Fibroblast of pulmonary artery (primary cell): Measurements from ENCODE around the gene KCTD16.

Experiments
- DNase-seq: peaks from one replicate; pipeline ENCODE4 v3.0.0-alpha.2; 2010; ENCODE audit warnings: low read depth
- H3K4me3 ChIP-seq: replicated peaks from 2 replicates; pipeline ENCODE4 v1.5.1; 2011; ENCODE audit warnings: low read depth, mild to moderate bottlenecking, control low read depth, low read length, moderate library complexity
- TF ChIP-seq, protein P1 (sequence below): IDR thresholded peaks from 2 replicates; pipeline ENCODE4 v1.5.1; 2011; ENCODE audit warnings: mild to moderate bottlenecking, control low read depth, low read length, inconsistent platforms; ENCODE audit errors: missing control alignments

Gene KCTD16

GRCh38 chr5:144369006-144369405 lies 198.3 kb downstream of the KCTD16 start:
- TF ChIP-seq, protein P1, sequence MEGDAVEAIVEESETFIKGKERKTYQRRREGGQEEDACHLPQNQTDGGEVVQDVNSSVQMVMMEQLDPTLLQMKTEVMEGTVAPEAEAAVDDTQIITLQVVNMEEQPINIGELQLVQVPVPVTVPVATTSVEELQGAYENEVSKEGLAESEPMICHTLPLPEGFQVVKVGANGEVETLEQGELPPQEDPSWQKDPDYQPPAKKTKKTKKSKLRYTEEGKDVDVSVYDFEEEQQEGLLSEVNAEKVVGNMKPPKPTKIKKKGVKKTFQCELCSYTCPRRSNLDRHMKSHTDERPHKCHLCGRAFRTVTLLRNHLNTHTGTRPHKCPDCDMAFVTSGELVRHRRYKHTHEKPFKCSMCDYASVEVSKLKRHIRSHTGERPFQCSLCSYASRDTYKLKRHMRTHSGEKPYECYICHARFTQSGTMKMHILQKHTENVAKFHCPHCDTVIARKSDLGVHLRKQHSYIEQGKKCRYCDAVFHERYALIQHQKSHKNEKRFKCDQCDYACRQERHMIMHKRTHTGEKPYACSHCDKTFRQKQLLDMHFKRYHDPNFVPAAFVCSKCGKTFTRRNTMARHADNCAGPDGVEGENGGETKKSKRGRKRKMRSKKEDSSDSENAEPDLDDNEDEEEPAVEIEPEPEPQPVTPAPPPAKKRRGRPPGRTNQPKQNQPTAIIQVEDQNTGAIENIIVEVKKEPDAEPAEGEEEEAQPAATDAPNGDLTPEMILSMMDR = no peak
- no peak overlapping the region for H3K4me3 ChIP-seq
- no peak for DNase-seq

GRCh38 chr5:144370273-144370672 lies 199.6 kb downstream of the KCTD16 start:
- DNase-seq = no peak
- TF ChIP-seq, protein P1 = no peak
- H3K4me3 ChIP-seq = no peak overlapping the region

GRCh38 chr5:144374637-144375036 lies 204.0 kb downstream of the KCTD16 start:
- H3K4me3 ChIP-seq = no peak overlapping the region
- DNase-seq = no peak
- TF ChIP-seq, protein P1 = no peak

GRCh38 chr5:144377207-144377606 lies 206.5 kb downstream of the KCTD16 start:
- TF ChIP-seq, protein P1 = no peak
- no peak overlapping the region for H3K4me3 ChIP-seq
- no peak for DNase-seq

- H3K4me3 ChIP-seq = no peak overlapping the region
- DNase-seq = no peak
- TF ChIP-seq, protein P1 = no peak
Observed at GRCh38 chr5:144378681-144379080, 208.0 kb downstream of the KCTD16 start.

DNA sequence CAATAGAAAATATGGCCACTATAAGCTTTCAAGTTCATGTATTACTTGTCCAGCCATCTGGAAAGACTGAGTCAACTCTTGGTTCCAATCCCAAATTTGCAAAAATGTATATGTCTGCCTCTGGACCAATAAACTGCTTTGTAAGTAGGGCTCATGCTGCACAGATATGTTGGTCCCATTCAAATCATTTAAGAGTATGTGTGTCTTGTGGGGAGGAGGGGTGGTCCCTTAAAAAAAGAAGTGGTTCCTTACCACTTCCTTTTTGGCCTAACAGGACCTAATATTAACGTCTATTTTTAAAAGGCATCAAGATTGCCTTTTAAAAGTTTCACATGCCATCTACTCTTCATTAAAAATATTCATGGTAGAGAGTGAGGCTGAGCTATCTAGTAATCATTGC lies 214.9 kb downstream of the KCTD16 start:
- no peak for DNase-seq
- H3K4me3 ChIP-seq = no peak overlapping the region
- TF ChIP-seq, protein P1 = no peak

DNA sequence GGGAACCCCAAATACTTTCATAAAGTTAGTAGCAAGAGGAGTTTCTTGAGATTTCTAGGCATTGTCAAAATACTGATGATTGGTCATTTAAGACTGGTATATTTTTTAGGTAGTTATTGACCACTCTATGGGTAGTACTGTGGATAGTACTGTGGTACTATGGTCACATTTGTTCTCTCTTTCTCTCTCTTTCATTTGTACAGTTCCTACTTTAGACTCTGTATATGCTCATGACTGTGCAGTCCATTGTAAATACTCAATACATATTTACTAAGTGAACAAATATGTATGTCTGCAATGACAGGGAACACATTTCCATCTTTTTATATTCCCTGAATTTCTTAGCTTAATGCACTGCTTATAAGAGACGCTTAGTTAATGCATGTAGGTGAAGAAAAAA lies 215.6 kb downstream of the KCTD16 start:
- H3K4me3 ChIP-seq = no peak overlapping the region
- DNase-seq = no peak
- TF ChIP-seq, protein P1 = no peak
